Hematopoietic multipotent progenitor cell treated with erythropoietin and hydrocortisone succinate and interleukin-3 and kit ligand, for 4 days (in vitro differentiated cells): ENCODE results near the gene TPRG1.

ENCODE experiments used
- DNase-seq: peaks from one replicate; pipeline ENCODE4 v3.0.0-alpha.2; 2015

TPRG1 gene, protein sequence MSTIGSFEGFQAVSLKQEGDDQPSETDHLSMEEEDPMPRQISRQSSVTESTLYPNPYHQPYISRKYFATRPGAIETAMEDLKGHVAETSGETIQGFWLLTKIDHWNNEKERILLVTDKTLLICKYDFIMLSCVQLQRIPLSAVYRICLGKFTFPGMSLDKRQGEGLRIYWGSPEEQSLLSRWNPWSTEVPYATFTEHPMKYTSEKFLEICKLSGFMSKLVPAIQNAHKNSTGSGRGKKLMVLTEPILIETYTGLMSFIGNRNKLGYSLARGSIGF

GRCh38 chr3:189171707-189172106, at the start of gene TPRG1:
TPRG1 (plus strand) TSS chr3:189171971; CDS start chr3:189207385, 35,414 bp downstream.
- DNase-seq: no peak

DNA sequence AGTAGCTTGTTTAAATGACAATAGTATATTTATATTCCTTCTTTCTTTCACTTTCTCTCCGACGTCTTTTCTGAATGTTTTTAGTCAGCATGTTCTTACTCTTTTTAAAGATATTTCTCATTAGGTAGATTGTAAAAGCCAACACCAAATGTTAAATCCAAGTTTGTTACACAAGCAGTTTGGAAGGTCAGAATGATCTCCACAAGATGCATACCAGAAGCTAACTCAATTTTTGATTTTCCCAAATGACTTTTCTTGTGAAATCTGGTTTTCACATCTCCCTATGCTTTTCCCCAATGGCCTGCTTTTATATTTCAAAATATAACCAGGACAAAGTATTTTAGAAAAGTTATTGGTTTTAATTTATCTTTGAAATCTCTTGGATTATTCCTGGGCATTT, 49.7 kb upstream of the TPRG1 start:
- DNase-seq: no peak

GRCh38 chr3:189122526-189123205, 49.1 kb upstream of the TPRG1 start:
- DNase-seq: no peak

DNA sequence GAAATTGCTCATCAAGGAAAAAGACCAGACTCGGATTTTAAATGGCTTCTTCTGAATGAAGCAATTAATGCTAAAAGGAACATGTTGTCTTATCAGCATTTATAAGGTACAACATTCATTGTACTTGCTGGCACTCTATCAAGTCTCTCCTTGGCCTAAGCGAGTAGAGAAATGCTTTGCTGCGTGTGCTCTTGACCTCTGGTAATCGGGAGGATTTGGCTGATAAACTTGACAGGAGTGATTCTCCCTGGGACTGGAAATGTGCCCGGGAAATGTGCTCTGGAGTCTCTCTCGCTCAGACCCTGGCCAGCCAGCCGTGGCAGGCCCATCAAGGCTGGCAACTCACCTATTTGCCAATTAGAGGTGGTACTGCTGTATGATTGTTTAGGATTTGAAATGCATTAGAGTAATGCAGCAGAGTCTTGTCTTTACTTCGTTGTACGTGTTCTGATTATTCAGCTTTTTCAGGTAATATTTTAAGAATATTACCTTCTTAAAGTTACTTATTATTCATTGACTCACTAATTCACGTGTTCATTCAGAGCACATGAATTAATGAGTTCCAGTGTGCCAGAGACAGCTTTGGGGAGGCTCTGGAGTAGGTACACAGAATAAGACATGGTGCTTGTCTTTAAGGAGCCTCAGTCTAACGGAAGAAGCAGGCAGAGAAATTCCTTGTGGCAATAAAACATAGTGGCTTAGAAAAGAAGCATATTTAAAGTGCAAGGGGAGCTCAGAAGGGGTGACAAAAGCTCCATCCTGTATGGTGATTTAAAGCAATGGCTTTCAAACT, 48.0 kb upstream of the TPRG1 start:
- no peak for DNase-seq

GRCh38 chr3:189132231-189132671, 39.5 kb upstream of the TPRG1 start:
- peak; percentile 91 for DNase-seq

GRCh38 chr3:189132839-189133238, 38.9 kb upstream of the TPRG1 start:
- DNase-seq: no peak

DNA sequence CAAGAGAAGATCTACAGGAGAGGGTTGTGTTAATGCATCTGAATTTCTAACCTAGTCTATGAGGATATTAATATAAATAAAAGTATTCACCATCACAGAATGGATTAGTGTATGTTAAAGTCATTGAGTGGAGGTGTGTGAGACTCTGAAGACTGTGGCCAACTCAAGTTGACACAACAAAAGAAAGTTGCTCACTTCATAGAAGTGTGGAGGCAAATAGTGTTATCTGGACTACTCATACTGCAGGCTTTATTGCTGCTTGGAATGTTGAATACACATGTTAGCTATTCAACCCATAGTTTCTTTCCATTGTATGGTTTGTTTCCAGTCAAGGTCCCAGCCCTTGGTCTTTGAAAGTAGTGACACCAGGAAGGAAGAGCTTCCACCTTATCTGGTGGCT, 38.0 kb upstream of the TPRG1 start:
- DNase-seq: no peak

DNA sequence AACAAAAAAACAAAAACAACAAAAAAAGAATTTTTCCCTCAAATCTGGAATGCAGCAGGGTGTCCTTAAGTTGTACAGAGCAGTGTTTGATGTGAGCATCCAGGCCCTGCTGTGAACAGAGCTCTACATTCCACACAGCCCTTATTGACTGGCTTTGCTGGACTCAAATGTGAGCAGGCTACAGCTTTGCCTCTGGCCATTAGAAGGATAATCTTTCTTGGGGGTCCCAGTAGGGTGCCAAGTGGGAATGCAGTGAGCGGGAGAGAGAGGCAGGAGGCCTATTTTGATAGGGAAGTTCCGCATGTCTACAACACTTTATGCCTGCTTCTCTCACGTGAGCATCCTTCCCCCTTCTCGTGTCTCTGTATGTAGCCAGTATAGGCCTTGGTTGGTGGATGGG, 34.4 kb upstream of the TPRG1 start:
- no peak for DNase-seq

- DNase-seq: no peak
Observed at GRCh38 chr3:189138901-189139610, 32.7 kb upstream of the TPRG1 start.

DNA sequence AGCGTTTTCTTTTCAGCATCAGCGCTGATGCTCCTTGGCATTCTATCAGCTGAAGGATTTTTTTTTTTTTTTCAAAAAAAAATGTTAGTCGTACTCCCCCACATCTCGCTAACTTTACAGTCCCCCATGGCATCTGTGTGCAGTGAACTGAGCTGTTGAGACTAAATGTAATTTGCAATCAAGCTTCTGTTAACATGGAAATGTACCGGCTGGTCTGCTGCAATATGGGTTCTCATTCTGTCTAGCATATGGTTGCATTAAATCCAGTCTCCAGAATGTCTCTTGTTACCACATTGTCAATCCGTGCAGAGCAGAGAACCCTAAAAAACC, 32.2 kb upstream of the TPRG1 start:
- no peak for DNase-seq

- no peak for DNase-seq
Observed at GRCh38 chr3:189142527-189142926, 29.2 kb upstream of the TPRG1 start.

GRCh38 chr3:189143321-189143720, 28.4 kb upstream of the TPRG1 start:
- no peak for DNase-seq

- no peak for DNase-seq
Observed at GRCh38 chr3:189143771-189144170, 28.0 kb upstream of the TPRG1 start.

- DNase-seq: peak; percentile 76
Observed at GRCh38 chr3:189144645-189145044, 27.1 kb upstream of the TPRG1 start.

DNA sequence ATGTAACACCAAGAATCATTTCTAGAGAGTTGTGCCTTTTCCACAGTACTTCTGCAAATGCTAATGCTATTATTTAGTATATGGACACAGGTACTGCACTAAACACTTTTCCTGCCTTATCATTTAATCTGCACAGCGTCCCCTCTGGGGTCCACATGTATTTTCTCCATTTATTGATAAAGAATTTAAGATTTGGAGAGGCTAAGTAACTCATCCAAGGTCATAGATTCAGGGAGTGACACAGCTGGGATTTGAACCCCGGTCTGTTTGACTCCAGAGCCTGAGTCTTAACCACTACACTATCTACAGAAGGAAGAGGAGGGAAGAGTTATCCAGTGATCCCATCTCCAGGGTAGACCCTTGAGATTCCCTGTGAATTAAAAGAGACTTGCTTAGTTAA, 24.9 kb upstream of the TPRG1 start:
- DNase-seq: no peak

DNA sequence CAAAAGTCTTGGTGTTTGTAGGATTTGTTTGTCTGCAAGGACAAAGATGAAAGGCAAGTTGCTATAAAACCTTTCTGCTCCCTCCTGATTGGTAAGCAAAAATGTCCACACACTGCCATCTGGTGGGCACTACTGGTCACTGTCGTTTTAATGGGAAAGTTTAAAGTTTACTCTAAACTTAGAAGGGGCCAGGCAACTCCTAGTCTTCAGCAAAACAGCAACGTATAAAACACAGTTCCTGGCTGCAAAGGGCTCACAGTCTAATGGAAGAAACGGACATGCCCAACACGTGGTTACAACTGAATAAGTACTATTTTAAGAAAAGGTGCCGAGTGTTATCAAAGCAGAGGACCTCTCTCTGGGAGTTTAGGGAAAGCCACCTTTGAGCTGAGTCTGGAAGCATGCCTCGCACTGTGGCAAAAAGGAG, 23.7 kb upstream of the TPRG1 start:
- peak; percentile 78 for DNase-seq

GRCh38 chr3:189149203-189149602, 22.6 kb upstream of the TPRG1 start:
- no peak for DNase-seq

DNA sequence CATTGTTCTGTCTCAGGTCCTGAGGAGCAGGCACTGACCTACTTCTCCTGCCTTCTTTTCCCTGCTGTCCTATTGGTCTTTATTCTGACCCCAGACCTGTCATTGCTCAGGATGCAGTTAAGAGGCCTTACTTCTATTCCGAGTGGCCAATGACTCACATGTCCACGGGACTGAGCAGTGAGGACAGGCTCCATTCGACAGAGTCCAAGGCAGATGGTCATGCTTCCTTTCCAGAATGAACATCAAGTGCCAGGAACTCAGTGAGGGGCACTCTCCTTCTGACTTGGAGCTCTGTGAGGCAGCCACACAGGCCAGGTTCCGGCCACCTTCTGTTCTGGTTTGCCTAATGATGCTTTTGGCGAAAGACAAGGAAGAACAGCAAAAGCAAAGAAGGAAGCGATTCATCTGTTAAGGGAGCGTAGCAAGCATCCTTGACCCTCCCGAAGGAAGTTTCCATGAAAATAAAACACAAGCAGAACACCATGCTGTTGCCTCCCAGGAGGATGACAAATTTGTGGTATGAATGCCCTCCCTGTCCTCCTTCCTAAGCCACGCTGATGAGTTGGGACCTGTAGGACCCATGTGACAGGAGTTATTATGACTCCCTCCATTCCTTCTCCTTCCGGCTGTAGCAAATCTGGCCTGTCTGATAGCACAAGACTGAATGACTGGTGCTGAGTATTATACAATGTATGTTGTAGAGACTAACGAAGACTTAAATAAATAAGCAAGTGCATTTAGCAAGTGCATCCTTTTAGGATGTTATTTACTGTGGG, 14.4 kb upstream of the TPRG1 start:
- DNase-seq: no peak

- no peak for DNase-seq
Observed at GRCh38 chr3:189158034-189158433, 13.7 kb upstream of the TPRG1 start.

DNA sequence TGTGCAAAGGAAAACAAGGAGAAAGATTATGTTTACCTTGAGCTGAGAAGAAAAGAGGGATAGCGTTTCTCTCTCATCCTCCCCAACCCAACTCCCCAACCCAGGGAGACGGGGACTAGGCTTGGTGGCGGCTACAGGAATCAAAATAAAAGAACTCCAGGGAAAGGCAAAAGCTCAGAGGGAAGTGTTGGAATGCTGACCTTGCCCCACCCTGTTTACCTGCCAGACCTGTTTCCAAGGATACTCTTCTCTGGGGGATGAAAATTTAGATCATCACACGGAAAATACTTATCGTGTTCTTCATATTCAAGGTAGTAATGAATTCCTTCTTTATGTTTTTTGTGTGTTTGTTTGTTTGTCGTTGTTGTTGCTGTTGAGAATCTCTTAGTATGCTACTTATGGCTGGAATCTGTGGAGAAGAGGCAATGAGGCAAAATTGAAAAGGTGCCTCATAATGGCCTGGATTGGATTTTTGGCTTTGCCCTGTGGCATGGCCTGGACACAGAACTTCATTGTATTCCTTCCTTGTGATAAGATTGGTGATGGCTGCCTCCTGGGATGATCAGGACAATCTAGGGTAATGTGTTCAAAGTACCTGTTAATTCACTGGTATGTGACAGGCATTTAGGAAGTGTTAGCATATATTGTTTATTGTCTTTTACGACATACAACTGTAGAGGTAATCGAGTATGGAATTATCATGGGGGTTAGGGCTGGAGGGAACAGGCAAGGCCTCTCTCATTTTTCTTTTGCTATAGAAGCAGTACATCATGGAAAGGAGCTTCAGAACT, 11.1 kb upstream of the TPRG1 start:
- DNase-seq: no peak

- no peak for DNase-seq
Observed at GRCh38 chr3:189165092-189165612, 6.6 kb upstream of the TPRG1 start.
